NCI-H1694 (cell line): ENCODE data around the gene CD200.
A peak's percentile ranks its signal among the peaks of the same experiment; 100 is the strongest.

Source experiments
- DNase-seq: peaks from one replicate; lab custom pipeline; 2025; lab: John Stamatoyannopoulos, UW

The CD200 gene, protein sequence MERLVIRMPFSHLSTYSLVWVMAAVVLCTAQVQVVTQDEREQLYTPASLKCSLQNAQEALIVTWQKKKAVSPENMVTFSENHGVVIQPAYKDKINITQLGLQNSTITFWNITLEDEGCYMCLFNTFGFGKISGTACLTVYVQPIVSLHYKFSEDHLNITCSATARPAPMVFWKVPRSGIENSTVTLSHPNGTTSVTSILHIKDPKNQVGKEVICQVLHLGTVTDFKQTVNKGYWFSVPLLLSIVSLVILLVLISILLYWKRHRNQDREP

DNA sequence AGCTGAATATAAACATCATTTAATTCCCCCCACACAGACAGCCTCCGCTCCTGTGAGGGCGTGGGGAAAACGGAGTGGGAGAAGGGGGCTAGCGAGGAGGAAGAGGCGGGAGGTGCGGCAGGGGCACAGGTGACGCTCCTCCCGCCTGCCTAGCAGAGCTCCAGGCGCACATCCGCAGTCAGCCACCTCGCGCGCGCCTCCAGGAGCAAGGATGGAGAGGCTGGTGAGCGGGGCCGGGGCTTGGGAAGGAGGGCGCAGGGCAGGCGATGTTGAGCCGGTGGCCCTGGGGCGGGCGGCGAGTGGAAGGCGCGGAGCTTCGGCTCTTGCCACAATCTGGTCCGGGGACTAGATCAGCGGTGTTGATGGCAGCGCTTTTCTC is at the start of gene CD200:
CD200 (plus strand) TSS at position 155 of the 379 bp plus-strand sequence; CDS start at position 212, 57 bp downstream.
- no peak for DNase-seq

DNA sequence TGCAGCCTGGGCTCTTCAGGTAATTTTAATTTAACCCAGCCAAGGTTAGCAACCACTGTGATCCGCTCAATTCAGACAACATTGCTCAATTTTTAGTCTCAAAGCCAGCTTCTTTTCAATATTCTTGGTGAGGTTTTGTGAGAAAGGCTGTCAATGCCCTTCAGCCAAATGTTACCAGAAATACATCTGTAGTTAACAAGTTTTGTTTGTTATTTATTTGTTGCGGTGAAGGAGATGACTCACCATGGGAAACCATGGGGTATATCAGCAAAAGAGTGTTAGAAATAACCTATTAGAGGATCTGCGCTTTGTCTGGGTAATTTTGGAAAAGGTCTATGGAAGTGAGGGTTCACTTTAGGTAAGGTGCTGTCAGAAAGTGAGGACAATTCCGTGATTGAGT is 43.9 kb upstream of the CD200 start:
- DNase-seq: no peak

- peak; percentile 54 for DNase-seq
Measured at GRCh38 chr3:112293368-112294321, 39.3 kb upstream of the CD200 start, which contains the start of gene SLC9C1. Gene SLC9C1, minus strand, starts transcription at chr3:112294216. Its CDS starts 7,425 bp downstream, at chr3:112286791.

GRCh38 chr3:112297714-112298113 is 35.2 kb upstream of the CD200 start:
- DNase-seq: no peak

DNA sequence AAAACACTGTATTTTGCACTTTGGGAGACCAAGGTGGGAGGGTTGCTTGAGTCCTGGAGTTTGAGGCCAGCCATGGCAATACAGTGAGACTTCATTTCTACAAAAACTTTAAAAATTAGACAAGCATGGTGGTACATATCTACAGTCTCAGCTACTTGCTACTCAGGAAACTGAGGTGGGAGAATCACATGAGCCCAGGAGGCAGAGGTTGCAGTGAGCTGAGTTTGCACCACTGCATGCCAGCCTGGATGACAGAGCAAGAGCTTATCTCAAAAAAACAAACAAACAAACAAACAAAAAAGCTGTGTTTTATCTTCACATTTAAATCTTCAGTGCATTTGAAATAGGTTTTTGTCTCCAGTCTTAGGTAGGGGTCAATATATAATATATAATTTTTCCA is 34.2 kb upstream of the CD200 start:
- no peak for DNase-seq

- DNase-seq: no peak
Measured at GRCh38 chr3:112302150-112302830, 30.7 kb upstream of the CD200 start.

- no peak for DNase-seq
Measured at GRCh38 chr3:112302881-112303763, 29.8 kb upstream of the CD200 start.

DNA sequence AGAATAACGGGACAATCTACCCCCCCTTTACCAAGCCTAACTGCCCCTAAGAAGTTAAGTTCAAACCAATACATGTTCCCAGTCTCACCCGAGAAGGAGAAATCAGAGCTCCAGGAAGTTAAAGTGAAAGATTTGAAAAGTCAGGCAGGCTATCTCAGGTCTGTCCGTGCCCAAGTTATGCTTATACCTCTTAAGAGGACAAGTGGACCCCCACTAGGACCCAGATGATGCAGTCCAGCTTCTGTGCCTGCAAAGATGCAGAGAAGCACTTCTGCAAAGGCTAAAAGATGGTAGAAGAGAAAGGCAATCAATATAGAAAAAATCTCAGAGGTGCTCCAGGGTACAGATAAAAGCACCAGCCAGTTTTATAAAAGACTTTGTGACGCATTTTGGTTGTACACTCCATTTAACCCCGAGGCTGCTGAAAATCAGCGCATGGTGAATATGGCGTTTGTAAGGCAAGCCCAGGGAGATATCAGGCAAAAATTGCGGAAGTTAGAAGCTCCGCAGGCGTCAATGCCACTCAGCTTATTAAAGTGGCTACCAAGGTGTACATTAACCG is 29.1 kb upstream of the CD200 start:
- DNase-seq: no peak

DNA sequence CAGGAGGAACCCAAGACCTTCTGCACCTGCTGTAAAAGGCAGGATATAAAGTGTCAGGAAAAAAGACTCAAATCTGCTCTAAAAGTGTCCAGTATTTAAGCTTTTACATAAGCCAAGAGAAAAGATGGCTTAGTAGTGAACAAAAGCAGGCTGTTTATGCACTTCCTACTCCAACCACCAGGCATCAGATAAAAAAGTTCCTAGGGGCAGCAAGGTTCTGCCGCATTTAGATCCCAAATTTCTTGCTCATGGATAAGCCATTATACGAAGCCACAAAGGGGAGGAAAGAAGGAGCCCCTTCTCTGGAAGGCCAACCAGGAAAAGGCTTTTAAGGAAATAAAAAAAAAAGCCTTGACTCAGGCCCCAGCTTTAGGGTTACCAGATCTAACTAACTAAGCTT is 28.3 kb upstream of the CD200 start:
- DNase-seq: no peak

- DNase-seq: no peak
Measured at GRCh38 chr3:112306825-112307224, 26.1 kb upstream of the CD200 start.

- DNase-seq: no peak
Measured at GRCh38 chr3:112307557-112307956, 25.4 kb upstream of the CD200 start.

DNA sequence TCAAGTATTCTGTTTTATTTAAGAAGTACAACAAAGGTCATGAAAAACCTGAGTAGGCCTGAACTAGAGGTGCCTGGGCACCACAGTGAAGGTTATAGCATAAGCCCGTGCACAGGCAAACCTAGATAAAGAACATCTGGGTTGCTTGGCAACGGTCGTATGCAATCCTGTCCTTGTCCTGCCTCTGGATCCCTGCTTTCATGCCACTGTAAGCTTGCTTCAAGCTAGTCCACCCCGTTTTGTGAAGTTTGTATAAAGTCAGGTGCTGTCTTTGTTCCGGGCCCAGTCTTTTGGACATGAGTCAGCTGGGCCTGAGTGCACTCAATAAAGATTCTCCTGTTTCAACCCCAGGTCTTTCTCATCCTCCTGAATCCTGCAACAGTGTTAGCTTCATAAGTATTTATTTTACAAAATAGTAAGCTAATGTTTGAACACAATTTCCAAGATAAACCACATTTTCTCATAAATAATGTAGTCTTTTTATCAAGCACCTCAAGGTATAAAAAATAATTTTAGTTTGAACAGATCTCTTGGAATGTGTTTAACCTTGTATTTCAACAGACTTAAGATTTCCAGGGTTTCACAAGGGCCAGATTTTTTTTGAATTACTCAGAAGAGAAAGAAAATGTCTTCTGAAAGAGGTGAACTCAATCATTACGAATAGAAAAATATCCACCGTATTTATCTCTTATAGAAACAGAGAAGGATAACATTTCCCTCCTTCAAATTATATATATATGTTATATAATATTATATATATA is 24.6 kb upstream of the CD200 start:
- no peak for DNase-seq

DNA sequence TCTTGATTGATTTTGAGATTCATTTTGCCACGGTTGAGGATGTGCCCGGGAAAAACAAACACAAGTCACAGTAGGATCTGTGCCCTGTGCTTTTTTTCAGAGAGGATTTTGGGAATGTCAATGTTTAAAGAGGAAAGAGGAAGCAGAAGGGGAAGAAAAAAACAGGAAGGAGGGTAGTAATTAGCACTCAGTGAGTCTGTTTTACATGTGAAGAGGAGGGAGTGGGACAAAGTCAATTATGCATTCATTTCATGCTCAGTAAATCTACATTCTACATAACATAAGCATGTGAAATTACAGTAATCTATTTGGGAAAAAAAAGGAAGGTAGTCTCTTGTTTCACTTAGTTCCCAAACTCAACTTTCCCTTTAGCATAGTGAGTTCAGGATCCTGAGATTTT is 18.3 kb upstream of the CD200 start:
- DNase-seq: no peak

DNA sequence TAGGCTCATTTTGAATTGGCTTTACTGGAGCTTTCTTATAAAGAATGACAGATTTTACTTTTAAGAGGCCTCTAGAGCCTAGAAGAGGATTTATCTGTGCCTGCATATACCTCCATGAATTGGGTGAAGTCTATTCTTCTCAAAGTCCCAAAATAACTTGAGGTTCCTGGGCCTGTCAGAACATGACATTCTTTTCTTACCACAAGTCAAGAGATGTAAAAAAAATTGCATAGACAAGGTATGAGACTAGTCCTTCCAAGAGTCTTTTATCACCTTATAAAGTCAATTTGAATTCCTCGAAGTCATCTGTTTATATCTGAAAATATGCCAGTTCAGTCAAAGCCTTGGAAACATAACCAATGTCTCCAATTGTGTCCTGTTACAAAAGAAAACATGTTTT is 17.2 kb upstream of the CD200 start:
- no peak for DNase-seq

- no peak for DNase-seq
Measured at GRCh38 chr3:112319516-112320276, 13.3 kb upstream of the CD200 start.

GRCh38 chr3:112320691-112321090 is 12.3 kb upstream of the CD200 start:
- DNase-seq: no peak

DNA sequence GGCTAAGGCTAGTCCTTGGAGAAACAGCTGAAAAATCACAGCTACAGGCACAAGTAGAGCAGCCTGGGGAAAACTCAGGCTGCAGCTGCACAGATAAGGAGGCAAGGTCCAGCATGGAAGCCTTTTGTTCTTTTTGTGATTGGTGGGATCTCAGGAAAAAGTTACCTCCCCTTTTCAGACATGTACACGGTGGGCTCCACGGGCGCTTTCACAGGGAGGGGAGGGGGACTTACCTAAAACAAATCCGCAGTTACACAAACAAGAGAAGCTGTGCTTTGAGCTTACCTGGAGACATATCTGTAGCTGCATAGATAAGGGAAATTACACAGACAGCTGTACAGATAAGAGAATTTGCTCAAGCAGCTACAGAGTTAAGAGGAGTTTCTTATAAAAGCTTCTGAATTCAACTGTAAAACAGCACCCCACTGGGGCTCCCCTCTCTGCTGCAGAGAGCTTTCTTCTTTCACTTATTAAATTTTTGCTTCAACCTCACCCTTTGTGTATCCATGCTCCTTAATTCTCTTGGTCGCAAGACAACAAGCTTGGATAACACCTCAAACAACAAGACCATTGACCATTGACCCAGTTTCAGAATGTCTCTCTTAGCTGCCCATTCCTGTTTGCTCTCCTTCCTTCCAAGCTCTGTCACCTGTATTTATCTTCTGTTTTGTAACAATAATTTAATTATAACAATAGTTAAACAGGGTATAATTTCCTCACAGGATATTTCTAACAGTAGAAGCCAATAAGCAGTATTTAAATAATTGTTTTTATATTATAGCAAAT is 10.9 kb upstream of the CD200 start:
- DNase-seq: no peak

- peak; percentile 26 for DNase-seq
Measured at GRCh38 chr3:112327371-112327951, 5.5 kb upstream of the CD200 start.
